ENCODE results near the gene CDKL1. TPM values are rescaled to one million over a fixed set of nuclear protein-coding genes. Genes with fewer than 3 reads are reported as not detected.

Gene CDKL1
- total and polyA plus RNA-seq, 2 donors (not counting 1 experiment from before 2014, with no cell fraction given): 5.3 to 7.9 TPM

DNA sequence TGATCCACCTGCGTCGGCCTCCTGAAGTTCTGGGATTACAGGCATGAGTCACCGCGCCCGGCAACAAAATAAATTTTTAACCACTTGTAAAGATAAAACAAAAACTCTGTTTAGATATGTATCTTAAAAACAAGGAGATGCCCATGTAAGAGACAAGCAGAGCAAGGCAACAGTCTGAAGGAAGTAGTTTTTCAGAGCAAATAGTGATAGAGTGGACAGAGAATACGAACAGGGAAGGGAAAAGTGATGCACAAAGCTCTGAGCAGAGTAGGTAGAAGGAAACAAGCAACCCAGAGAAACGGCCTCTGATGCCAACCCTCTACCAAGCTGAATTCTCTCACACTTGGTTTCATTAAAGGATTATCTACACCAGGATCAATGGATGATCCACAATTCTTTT is 24.8 kb upstream of the CDKL1 start:
- no peak for DNase-seq
- ATAC-seq (ENCODE audit: low read depth): no peak
- Mint-ChIP-seq H3K4me3 (no peak overlapping the region), H3K4me1 (peaks cover 2% of the 10 kb centered on the region), H3K27ac (no peak overlapping the region), H3K27me3 (no peaks in the 10 kb centered on the region), H3K9me3 (ENCODE audit: insufficient read depth) (no peaks in the 10 kb centered on the region)
- no peak overlapping the region for H3K27ac ChIP-seq (ENCODE audit: low read length in 2 of 2)
- H3K4me1 ChIP-seq (ENCODE audit: control insufficient read depth in 2 of 2, insufficient read depth in 2 of 2, low read length in 2 of 2): no peaks in the 10 kb centered on the region
- no peaks in the 10 kb centered on the region for H3K9me3 ChIP-seq (ENCODE audit: control extremely low read depth in 1 of 3, control insufficient read depth in 2 of 3, insufficient read depth in 1 of 3, low read length in 2 of 3)
- no peaks in the 10 kb centered on the region for H3K27me3 ChIP-seq (replicated peaks in 1 of 4; ENCODE audit: control extremely low read depth in 1 of 4, control insufficient read depth in 3 of 4, insufficient read depth in 4 of 4, low read length in 3 of 4)
- intact Hi-C loops (cut with micrococcal nuclease): no loop called here
- 100% methylated on average over 1 of the region's 7 CpGs for WGBS (ENCODE audit: insufficient coverage)
- ChIA-PET CTCF (interaction anchor here (1.8 to 2.1 kb wide), 2 partner anchors 79 to 101 kb away, joined by 4 to 6 read pairs; no protein-coding TSS in a partner anchor), POLR2A (no interaction called here)
- no peak overlapping the region for H3K4me2 ChIP-seq (replicated peaks; ENCODE audit: low read depth, low read length, poor library complexity, severe bottlenecking)
- no peak overlapping the region for H3K9ac ChIP-seq (ENCODE audit: low read length)
- no peaks in the 10 kb centered on the region for H3K79me2 ChIP-seq (ENCODE audit: control insufficient read depth, insufficient read depth, low read length)
- peaks cover 10 to 27% of the 10 kb centered on the region in 2 experiments for H3K36me3 ChIP-seq (replicated peaks in 1 of 2; ENCODE audit: control extremely low read depth in 1 of 2, control insufficient read depth in 1 of 2, extremely low read depth in 1 of 2, insufficient read depth in 2 of 2, low read length in 1 of 2)
- no peak overlapping the region for H2AFZ ChIP-seq (ENCODE audit: insufficient read depth, low read depth, low read length, poor library complexity, severe bottlenecking)
- no peak overlapping the region for H3K4me3 ChIP-seq (ENCODE audit: control extremely low read depth in 1 of 5, extremely low read depth in 1 of 5, insufficient read depth in 1 of 5, low read depth in 2 of 5, low read length in 4 of 5)
- TF ChIP-seq, protein P1, sequence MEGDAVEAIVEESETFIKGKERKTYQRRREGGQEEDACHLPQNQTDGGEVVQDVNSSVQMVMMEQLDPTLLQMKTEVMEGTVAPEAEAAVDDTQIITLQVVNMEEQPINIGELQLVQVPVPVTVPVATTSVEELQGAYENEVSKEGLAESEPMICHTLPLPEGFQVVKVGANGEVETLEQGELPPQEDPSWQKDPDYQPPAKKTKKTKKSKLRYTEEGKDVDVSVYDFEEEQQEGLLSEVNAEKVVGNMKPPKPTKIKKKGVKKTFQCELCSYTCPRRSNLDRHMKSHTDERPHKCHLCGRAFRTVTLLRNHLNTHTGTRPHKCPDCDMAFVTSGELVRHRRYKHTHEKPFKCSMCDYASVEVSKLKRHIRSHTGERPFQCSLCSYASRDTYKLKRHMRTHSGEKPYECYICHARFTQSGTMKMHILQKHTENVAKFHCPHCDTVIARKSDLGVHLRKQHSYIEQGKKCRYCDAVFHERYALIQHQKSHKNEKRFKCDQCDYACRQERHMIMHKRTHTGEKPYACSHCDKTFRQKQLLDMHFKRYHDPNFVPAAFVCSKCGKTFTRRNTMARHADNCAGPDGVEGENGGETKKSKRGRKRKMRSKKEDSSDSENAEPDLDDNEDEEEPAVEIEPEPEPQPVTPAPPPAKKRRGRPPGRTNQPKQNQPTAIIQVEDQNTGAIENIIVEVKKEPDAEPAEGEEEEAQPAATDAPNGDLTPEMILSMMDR (IDR thresholded peaks at IDR 0.05): no peak
- no peak for TF ChIP-seq EZH2 (IDR thresholded peaks at IDR 0.05; ENCODE audit: borderline replicate concordance, insufficient read depth, low read depth, low read length, poor library complexity, severe bottlenecking)
- H4K20me1 ChIP-seq (ENCODE audit: control insufficient read depth, insufficient read depth, low read length, poor library complexity, severe bottlenecking): no peaks in the 10 kb centered on the region

DNA sequence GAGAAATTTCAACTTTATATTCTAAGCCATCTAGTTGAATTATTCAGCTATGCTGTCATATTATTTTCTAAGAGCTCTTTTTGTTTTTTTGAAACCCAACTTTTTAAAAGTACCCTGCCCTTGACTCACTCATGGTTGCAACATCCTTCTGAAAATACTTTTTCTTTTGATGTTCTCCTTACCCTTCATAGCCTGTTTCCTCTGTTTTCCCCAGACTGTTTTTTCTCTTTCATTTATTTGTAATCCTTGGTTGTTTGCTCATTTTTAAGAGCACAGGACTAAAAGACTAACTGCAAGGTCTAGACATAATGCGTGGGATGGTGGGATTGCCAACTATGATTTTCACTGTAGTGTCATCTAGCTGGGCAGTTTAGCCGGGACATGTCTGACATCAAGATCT is 21.2 kb upstream of the CDKL1 start:
- Histone ChIP-seq H3K9me3 (ENCODE audit: control extremely low read depth in 1 of 3, control insufficient read depth in 2 of 3, insufficient read depth in 1 of 3, low read length in 2 of 3) (peaks cover 0 to 5% (median 0%) of the 10 kb centered on the region in 3 donors), H3K27ac (ENCODE audit: low read length in 2 of 2) (no peak overlapping the region), H4K20me1 (ENCODE audit: control insufficient read depth, insufficient read depth, low read length, poor library complexity, severe bottlenecking) (no peaks in the 10 kb centered on the region), H3K9ac (ENCODE audit: low read length) (no peak overlapping the region), H2AFZ (ENCODE audit: insufficient read depth, low read depth, low read length, poor library complexity, severe bottlenecking) (no peak overlapping the region), H3K79me2 (ENCODE audit: control insufficient read depth, insufficient read depth, low read length) (no peaks in the 10 kb centered on the region), H3K4me2 (replicated peaks; ENCODE audit: low read depth, low read length, poor library complexity, severe bottlenecking) (no peak overlapping the region), H3K36me3 (replicated peaks in 1 of 2; ENCODE audit: control extremely low read depth in 1 of 2, control insufficient read depth in 1 of 2, extremely low read depth in 1 of 2, insufficient read depth in 2 of 2, low read length in 1 of 2) (peaks cover 5 to 15% of the 10 kb centered on the region in 2 experiments), H3K4me3 (ENCODE audit: control extremely low read depth in 1 of 5, extremely low read depth in 1 of 5, insufficient read depth in 1 of 5, low read depth in 2 of 5, low read length in 4 of 5) (no peak overlapping the region), H3K27me3 (replicated peaks in 1 of 4; ENCODE audit: control extremely low read depth in 1 of 4, control insufficient read depth in 3 of 4, insufficient read depth in 4 of 4, low read length in 3 of 4) (no peaks in the 10 kb centered on the region), H3K4me1 (ENCODE audit: control insufficient read depth in 2 of 2, insufficient read depth in 2 of 2, low read length in 2 of 2) (no peaks in the 10 kb centered on the region)
- Mint-ChIP-seq H3K27me3 (no peaks in the 10 kb centered on the region), H3K4me1 (peaks cover 2% of the 10 kb centered on the region), H3K27ac (no peak overlapping the region), H3K4me3 (no peak overlapping the region), H3K9me3 (ENCODE audit: insufficient read depth) (no peaks in the 10 kb centered on the region)
- 100% methylated on average over 2 of the region's 2 CpGs for WGBS (ENCODE audit: insufficient coverage)
- intact Hi-C loops (cut with micrococcal nuclease): no loop called here
- CTCF ChIA-PET: no interaction called here
- no peak for ATAC-seq (ENCODE audit: low read depth)
- POLR2A ChIA-PET: no interaction called here
- no peak for TF ChIP-seq EZH2 (IDR thresholded peaks at IDR 0.05; ENCODE audit: borderline replicate concordance, insufficient read depth, low read depth, low read length, poor library complexity, severe bottlenecking)
- TF ChIP-seq, protein P1 (IDR thresholded peaks at IDR 0.05): no peak
- no peak for DNase-seq
